ENCODE results near the gene AIP.

AIP gene

GRCh38 chr11:67482827-67483798, at the start of gene AIP:
AIP (plus strand) TSS chr11:67483026; CDS start chr11:67483159, 133 bp downstream.
- DNase-seq (ENCODE audit: low read depth in 2 of 2), result peak; percentile 86 to 92

- DNase-seq (ENCODE audit: low read depth in 2 of 2), result no peak
Measured at GRCh38 chr11:67433536-67434394, 49.1 kb upstream of the AIP start.

GRCh38 chr11:67434395-67434881, 48.4 kb upstream of the AIP start:
- no peak for DNase-seq (ENCODE audit: low read depth in 2 of 2)

DNA sequence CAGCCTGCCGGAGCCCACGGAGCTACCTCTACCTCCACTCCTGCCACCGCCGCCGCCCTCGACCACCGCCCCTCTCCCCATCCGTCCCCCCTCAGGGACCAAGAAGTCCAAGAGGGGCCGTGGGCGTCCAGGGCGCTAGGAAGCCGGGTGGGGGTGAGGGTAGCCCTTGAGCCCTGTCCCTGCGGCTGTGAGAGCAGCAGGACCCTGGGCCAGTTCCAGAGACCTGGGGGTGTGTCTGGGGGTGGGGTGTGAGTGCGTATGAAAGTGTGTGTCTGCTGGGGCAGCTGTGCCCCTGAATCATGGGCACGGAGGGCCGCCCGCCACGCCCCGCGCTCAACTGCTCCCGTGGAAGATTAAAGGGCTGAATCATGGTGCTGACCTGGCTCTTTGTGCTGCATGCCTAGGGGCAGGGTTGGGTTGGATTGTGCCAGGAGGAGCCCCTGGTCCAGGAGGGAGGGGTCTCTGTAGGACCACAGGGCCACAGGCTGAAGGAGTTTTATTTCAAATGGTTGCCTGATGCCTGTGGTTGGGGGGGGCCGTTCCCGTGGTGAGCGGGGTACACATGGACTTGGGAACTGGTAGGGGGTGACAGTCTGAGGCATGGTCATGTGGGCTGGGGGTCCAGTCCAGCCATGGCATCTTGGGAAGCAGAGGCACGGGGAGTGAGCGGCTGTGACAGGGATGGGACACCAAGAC, 47.6 kb upstream of the AIP start:
- DNase-seq (ENCODE audit: low read depth in 2 of 2), result no peak

GRCh38 chr11:67435727-67436458, 46.9 kb upstream of the AIP start:
- no peak for DNase-seq (ENCODE audit: low read depth in 2 of 2)

GRCh38 chr11:67436459-67437081, 46.3 kb upstream of the AIP start:
- DNase-seq (ENCODE audit: low read depth in 2 of 2), result no peak

DNA sequence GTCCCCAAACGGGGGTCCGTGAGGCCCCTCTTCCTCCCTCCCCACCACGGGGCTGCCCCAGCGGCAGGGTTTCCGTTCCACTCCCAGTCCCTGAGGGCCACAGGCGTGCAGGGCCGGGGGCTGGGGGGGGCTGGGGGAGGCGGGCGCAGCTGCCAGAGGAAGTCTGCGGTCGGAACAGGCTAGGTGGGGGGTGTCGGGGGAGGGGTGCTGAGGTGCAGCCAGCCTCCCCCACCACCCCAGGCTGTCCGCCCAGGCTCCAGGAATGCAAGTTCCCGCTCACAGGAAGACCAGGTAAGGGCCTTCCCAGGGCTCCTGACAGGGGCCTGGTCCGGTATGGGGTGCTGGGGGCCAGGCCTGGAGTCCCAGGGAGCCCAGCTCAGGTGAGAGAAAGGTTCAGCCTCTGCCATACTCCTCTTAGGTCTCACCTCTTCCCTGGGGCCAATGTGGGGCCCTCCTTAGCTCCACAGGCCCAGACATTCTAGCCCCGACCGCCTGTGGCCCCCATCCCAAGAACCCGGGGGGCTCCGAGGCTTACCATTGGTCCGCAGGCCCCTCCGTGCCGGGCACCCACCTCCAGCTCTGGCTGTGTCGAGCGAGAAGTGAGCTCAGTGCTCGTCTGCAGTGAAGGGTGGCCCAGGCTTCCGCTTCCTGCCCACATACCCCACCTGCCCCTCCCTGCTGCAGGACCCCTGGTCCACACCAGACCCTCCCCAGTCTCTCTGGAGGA, 45.6 kb upstream of the AIP start, which contains the start of gene PTPRCAP:
TSS of gene PTPRCAP (minus strand) at position 601 of the 727 bp plus-strand sequence. CDS start at position 538, 63 bp downstream.
- DNase-seq (ENCODE audit: low read depth in 2 of 2), result peak; percentile 53 to 65

DNA sequence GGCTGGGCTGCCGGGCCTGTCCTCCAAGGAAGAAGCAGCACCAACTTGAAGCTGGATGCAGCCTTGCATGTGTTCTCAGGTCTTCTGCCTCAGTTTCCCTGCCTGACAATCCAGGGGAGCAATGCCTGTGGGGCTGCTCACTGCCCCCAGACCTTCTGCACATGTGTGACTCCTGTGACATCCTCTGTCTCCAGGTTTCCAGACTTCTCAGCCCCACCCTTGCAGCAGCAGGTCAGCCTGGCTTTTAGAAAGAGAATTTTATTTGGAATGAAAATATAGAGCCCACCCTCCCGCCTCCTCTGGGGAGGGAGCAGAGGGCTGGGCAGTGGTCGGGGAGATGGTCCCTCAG, 45.0 kb upstream of the AIP start:
- no peak for DNase-seq (ENCODE audit: low read depth in 2 of 2)

DNA sequence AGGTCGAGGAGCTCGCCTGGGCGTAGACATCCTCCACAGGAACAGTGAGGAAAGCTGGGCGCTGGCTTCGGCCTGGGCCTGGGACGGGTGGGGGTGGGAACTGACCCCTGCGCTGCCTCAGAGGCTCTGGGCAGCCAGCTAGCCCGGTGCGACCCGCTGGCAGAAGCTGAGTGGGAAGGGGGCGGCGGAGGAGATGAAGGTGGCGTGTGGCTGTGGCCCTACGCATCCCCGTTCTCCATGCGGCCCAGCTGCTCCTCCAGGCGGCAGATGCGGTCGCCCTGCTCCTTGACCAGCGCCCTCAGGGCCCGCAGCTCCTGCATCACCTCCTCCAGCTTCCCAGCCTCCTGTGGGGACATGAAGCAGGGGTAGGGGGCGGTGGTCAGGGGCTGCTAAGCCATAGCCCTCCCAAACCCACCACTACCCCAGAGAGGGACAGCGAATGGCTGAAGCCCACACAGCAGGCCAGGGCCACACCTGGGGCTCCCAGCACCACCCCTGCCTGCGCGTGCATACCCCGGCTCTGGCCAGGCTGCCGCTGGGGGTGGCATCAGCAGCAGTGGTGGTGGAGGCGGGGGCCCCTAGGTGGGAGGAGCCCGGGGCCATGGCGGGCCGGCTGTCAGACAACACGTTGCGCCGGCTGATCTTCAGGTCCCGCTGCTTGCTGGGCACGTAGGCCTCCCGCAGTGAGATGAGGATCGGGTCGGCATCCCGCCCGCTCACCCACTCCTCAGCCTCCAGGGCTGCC, 44.5 kb upstream of the AIP start:
- peak in 1 of 2 donors; percentile 57 for DNase-seq (ENCODE audit: low read depth in 2 of 2)

DNA sequence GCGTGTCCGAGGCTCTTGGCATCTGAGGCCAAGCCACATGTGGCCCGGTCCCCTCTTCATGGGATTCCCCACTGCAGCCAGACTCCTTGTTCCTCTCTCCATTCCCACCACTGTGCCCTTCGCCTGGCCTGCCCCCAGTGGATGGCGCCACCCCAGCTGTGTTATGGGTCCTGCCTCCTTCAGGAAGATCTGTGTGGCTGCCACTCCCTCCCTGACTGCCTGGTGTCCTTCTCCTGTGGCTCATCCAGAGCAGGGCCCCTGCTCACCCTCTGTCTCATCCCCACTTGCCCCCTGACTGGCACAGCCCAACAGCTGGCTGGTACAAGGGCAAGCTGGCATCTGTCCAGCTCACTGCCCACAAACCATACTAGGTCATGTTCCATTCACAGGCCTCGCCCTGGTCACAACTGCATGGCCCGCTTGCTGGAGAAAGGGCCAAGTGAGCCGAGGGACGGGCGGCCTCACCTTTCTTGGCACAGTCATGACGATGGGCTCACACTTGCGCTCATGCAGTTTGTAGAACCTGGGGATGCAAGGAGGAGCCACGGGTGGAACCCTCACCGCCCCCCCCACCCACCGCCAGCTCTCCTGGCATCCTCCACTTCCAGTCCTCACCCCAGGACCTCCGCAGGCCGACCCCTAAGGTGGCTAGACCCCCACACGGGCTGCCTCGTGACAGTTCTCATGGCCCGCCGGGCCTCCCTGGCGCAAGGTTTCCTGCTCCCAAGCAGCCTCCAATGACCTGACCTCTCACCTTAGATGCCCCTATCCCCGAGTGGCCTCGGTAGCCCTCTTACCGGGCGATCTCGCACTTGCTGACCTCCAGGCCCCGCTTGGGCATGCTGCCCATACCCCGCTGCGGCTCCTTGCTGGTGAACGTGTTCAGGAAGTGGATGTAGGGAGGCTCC, 43.3 kb upstream of the AIP start:
- no peak for DNase-seq (ENCODE audit: low read depth in 2 of 2)

- no peak for DNase-seq (ENCODE audit: low read depth in 2 of 2)
Measured at GRCh38 chr11:67440229-67441097, 42.4 kb upstream of the AIP start.

- no peak for DNase-seq (ENCODE audit: low read depth in 2 of 2)
Measured at GRCh38 chr11:67441098-67441563, 41.7 kb upstream of the AIP start.

DNA sequence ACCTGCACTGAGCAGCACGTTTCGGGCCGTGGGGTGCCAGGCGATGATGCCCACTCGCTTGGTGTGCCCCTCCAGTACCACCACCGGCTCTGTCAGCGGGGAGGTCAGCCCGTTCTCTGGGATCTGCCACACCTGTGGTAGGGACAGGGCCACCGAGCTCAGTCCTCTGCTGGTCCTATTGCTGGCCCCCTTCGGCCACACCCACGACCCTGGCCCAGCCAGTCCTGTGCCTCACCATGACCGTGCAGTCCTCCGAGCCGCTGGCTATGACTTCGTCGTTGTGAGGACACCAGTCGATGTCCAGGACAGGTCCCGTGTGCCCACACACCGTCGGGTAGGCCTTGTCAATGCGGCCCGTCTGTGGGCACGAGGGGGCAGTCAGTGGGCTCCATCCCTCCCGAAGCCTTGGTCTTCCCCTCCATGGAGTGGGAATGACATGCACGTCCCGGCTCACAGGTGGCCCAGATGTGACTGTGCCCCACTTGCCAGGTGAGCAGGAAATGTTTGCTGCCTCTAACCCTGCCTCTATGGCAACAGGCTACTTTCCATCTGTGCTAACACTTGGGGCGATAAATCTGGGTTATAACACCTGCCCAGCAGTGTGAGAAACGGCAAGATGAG, 41.0 kb upstream of the AIP start:
- DNase-seq (ENCODE audit: low read depth in 2 of 2), result no peak

GRCh38 chr11:67442504-67443404, 40.1 kb upstream of the AIP start:
- no peak for DNase-seq (ENCODE audit: low read depth in 2 of 2)

DNA sequence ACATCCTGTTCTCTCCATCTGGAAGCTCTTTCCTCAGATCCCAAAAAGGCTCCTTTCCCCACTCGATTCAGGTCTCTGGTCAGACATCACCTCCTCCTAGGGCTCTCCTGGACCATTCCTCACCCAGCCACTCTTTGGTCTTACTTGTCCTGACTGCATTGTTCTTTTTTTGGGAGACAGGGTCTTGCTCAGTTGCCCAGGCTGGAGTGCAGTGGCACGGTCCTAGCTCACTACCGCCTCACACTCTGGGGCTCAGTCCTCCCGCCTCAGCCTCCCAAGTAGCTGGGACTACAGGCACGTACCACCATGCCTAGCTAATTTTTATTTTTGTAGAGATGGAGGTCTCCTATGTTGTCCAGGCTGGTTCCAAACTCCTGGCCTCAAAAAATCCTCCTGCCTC, 37.3 kb upstream of the AIP start:
- no peak for DNase-seq (ENCODE audit: low read depth in 2 of 2)

Measured in stimulated activated CD8-positive, alpha-beta memory T cell treated with anti-CD3 and anti-CD28 coated beads, Interleukin-2, amount 100 ng/mL, for 1 hour (primary cell).